ENCODE data around the gene RARB. TPM values are rescaled to one million over a fixed set of nuclear protein-coding genes. Genes with fewer than 3 reads are reported as not detected.

The RARB gene
- total RNA-seq, 1 donor, result not detected

- H3K4me1 ChIP-seq (ENCODE audit: insufficient read depth, low read length), result no peaks in the 10 kb centered on the region
- no peak overlapping the region for H3K4me3 ChIP-seq (ENCODE audit: low read length)
- H3K9me3 ChIP-seq (ENCODE audit: low read depth, low read length), result no peaks in the 10 kb centered on the region
- no peaks in the 10 kb centered on the region for H3K27me3 ChIP-seq (ENCODE audit: insufficient read depth, low read length)
Measured at GRCh38 chr3:25583343-25583742, 155.3 kb downstream of the RARB start.

GRCh38 chr3:25584011-25584789, 156.1 kb downstream of the RARB start:
- H3K9me3 ChIP-seq (ENCODE audit: low read depth, low read length), result no peaks in the 10 kb centered on the region
- H3K27me3 ChIP-seq (ENCODE audit: insufficient read depth, low read length), result no peaks in the 10 kb centered on the region
- no peaks in the 10 kb centered on the region for H3K4me1 ChIP-seq (ENCODE audit: insufficient read depth, low read length)
- H3K4me3 ChIP-seq (ENCODE audit: low read length), result no peak overlapping the region

GRCh38 chr3:25585361-25586166, 157.5 kb downstream of the RARB start:
- Histone ChIP-seq H3K9me3 (ENCODE audit: low read depth, low read length) (no peaks in the 10 kb centered on the region), H3K27me3 (ENCODE audit: insufficient read depth, low read length) (no peaks in the 10 kb centered on the region), H3K4me3 (ENCODE audit: low read length) (no peak overlapping the region), H3K4me1 (ENCODE audit: insufficient read depth, low read length) (no peaks in the 10 kb centered on the region)

GRCh38 chr3:25586167-25586505, 158.1 kb downstream of the RARB start:
- Histone ChIP-seq H3K27me3 (ENCODE audit: insufficient read depth, low read length) (no peaks in the 10 kb centered on the region), H3K4me1 (ENCODE audit: insufficient read depth, low read length) (no peaks in the 10 kb centered on the region), H3K4me3 (ENCODE audit: low read length) (no peak overlapping the region), H3K9me3 (ENCODE audit: low read depth, low read length) (no peaks in the 10 kb centered on the region)

GRCh38 chr3:25586553-25586952, 158.5 kb downstream of the RARB start:
- no peaks in the 10 kb centered on the region for H3K4me1 ChIP-seq (ENCODE audit: insufficient read depth, low read length)
- H3K9me3 ChIP-seq (ENCODE audit: low read depth, low read length), result no peaks in the 10 kb centered on the region
- H3K27me3 ChIP-seq (ENCODE audit: insufficient read depth, low read length), result no peaks in the 10 kb centered on the region
- no peak overlapping the region for H3K4me3 ChIP-seq (ENCODE audit: low read length)

GRCh38 chr3:25587094-25587493, 159.0 kb downstream of the RARB start:
- Histone ChIP-seq H3K27me3 (ENCODE audit: insufficient read depth, low read length) (no peaks in the 10 kb centered on the region), H3K4me3 (ENCODE audit: low read length) (no peak overlapping the region), H3K4me1 (ENCODE audit: insufficient read depth, low read length) (no peaks in the 10 kb centered on the region), H3K9me3 (ENCODE audit: low read depth, low read length) (no peaks in the 10 kb centered on the region)

- Histone ChIP-seq H3K4me1 (ENCODE audit: insufficient read depth, low read length) (no peaks in the 10 kb centered on the region), H3K4me3 (ENCODE audit: low read length) (no peak overlapping the region), H3K27me3 (ENCODE audit: insufficient read depth, low read length) (no peaks in the 10 kb centered on the region), H3K9me3 (ENCODE audit: low read depth, low read length) (no peaks in the 10 kb centered on the region)
Measured at GRCh38 chr3:25587526-25587925, 159.5 kb downstream of the RARB start.

- Histone ChIP-seq H3K9me3 (ENCODE audit: low read depth, low read length) (no peaks in the 10 kb centered on the region), H3K27me3 (ENCODE audit: insufficient read depth, low read length) (no peaks in the 10 kb centered on the region), H3K4me1 (ENCODE audit: insufficient read depth, low read length) (no peaks in the 10 kb centered on the region), H3K4me3 (ENCODE audit: low read length) (no peak overlapping the region)
Measured at GRCh38 chr3:25587975-25588374, 159.9 kb downstream of the RARB start.

- no peaks in the 10 kb centered on the region for H3K4me1 ChIP-seq (ENCODE audit: insufficient read depth, low read length)
- no peaks in the 10 kb centered on the region for H3K9me3 ChIP-seq (ENCODE audit: low read depth, low read length)
- H3K27me3 ChIP-seq (ENCODE audit: insufficient read depth, low read length), result no peaks in the 10 kb centered on the region
- H3K4me3 ChIP-seq (ENCODE audit: low read length), result no peak overlapping the region
Measured at GRCh38 chr3:25588441-25589103, 160.5 kb downstream of the RARB start.

- Histone ChIP-seq H3K4me1 (ENCODE audit: insufficient read depth, low read length) (no peaks in the 10 kb centered on the region), H3K4me3 (ENCODE audit: low read length) (no peak overlapping the region), H3K27me3 (ENCODE audit: insufficient read depth, low read length) (no peaks in the 10 kb centered on the region), H3K9me3 (ENCODE audit: low read depth, low read length) (no peaks in the 10 kb centered on the region)
Measured at GRCh38 chr3:25589104-25589782, 161.2 kb downstream of the RARB start.

GRCh38 chr3:25589783-25590258, 161.8 kb downstream of the RARB start:
- Histone ChIP-seq H3K4me1 (ENCODE audit: insufficient read depth, low read length) (no peaks in the 10 kb centered on the region), H3K9me3 (ENCODE audit: low read depth, low read length) (no peaks in the 10 kb centered on the region), H3K4me3 (ENCODE audit: low read length) (no peak overlapping the region), H3K27me3 (ENCODE audit: insufficient read depth, low read length) (no peaks in the 10 kb centered on the region)

- Histone ChIP-seq H3K4me3 (ENCODE audit: low read length) (no peak overlapping the region), H3K4me1 (ENCODE audit: insufficient read depth, low read length) (no peaks in the 10 kb centered on the region), H3K9me3 (ENCODE audit: low read depth, low read length) (no peaks in the 10 kb centered on the region), H3K27me3 (ENCODE audit: insufficient read depth, low read length) (no peaks in the 10 kb centered on the region)
Measured at GRCh38 chr3:25592510-25592968, 164.5 kb downstream of the RARB start.

GRCh38 chr3:25593001-25593400, 164.9 kb downstream of the RARB start:
- no peaks in the 10 kb centered on the region for H3K9me3 ChIP-seq (ENCODE audit: low read depth, low read length)
- no peaks in the 10 kb centered on the region for H3K27me3 ChIP-seq (ENCODE audit: insufficient read depth, low read length)
- H3K4me1 ChIP-seq (ENCODE audit: insufficient read depth, low read length), result no peaks in the 10 kb centered on the region
- H3K4me3 ChIP-seq (ENCODE audit: low read length), result no peak overlapping the region

GRCh38 chr3:25594007-25594502, 166.0 kb downstream of the RARB start:
- no peaks in the 10 kb centered on the region for H3K4me1 ChIP-seq (ENCODE audit: insufficient read depth, low read length)
- H3K4me3 ChIP-seq (ENCODE audit: low read length), result no peak overlapping the region
- H3K27me3 ChIP-seq (ENCODE audit: insufficient read depth, low read length), result no peaks in the 10 kb centered on the region
- no peaks in the 10 kb centered on the region for H3K9me3 ChIP-seq (ENCODE audit: low read depth, low read length)

Measured in mononuclear cell (primary cell).